ENCODE data around the gene SKA3.
"Not testable (repeated sequence)": the region's sequence is repeated elsewhere in the genome, so short reads cannot be mapped to it uniquely, and the experiment has no call there.

The SKA3 gene

DNA sequence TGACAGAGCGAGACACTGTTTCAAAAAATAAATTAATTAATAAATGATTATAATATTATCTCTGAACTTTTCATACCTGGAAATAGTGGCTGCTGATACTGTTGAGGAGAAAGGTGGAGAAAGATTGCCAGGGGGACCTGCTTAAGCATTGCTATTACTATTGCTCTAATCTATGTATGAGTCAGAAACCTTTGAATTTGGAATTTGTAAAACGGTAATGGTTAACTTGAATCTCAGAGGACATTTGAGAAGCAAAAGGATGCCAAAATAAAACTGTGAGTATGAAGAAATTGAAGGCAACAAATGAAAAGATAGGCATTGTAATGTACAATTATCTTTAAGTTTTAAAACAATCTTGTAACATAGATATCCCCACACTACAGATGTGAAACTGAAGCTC, 5.3 kb upstream of the SKA3 start:
- no peak for DNase-seq (ENCODE audit: low read depth in 1 of 2, low spot score in 1 of 2)
- in situ Hi-C loops (cut with HindIII; ENCODE audit: low pct_unique_long_range_greater_than_20kb, low sequenced_read_pairs), result no loop called here
- no peak for TF ChIP-seq JUND (IDR thresholded peaks at IDR 0.05; ENCODE audit: low read depth)

DNA sequence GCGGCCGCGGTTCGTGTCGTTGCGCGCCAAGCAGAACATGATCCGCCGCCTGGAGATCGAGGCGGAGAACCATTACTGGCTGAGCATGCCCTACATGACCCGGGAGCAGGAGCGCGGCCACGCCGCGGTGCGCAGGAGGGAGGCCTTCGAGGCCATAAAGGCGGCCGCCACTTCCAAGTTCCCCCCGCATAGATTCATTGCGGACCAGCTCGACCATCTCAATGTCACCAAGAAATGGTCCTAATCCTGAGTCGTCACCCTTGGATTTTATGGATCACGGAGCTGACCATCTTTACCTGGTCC, 581 bp upstream of the SKA3 start:
- in situ Hi-C loops (cut with HindIII; ENCODE audit: low pct_unique_long_range_greater_than_20kb, low sequenced_read_pairs), result no loop called here
- no peak for TF ChIP-seq JUND (IDR thresholded peaks at IDR 0.05; ENCODE audit: low read depth)

GRCh38 chr13:21175656-21176214, 617 bp downstream of the SKA3 start:
- TF ChIP-seq JUND (IDR thresholded peaks at IDR 0.05; ENCODE audit: low read depth), result no peak
- in situ Hi-C loops (cut with HindIII; ENCODE audit: low pct_unique_long_range_greater_than_20kb, low sequenced_read_pairs), result no loop called here
- peak in 1 of 2 experiments; percentile 2 for DNase-seq (ENCODE audit: low read depth in 1 of 2, low spot score in 1 of 2)

More for the DNA sequence above, 581 bp upstream of the SKA3 start:
- no peak for DNase-seq (ENCODE audit: low read depth in 1 of 2, low spot score in 1 of 2)

GRCh38 chr13:21173767-21174166, 2.6 kb downstream of the SKA3 start:
- DNase-seq (ENCODE audit: low read depth in 1 of 2, low spot score in 1 of 2); in situ Hi-C loops (cut with HindIII; ENCODE audit: low pct_unique_long_range_greater_than_20kb, low sequenced_read_pairs): not testable (repeated sequence)

GRCh38 chr13:21171420-21171819, 4.9 kb downstream of the SKA3 start:
- TF ChIP-seq JUND (IDR thresholded peaks at IDR 0.05; ENCODE audit: low read depth), result no peak
- in situ Hi-C loops (cut with HindIII; ENCODE audit: low pct_unique_long_range_greater_than_20kb, low sequenced_read_pairs), result no loop called here
- no peak for DNase-seq (ENCODE audit: low read depth in 1 of 2, low spot score in 1 of 2)

GRCh38 chr13:21165606-21166005, 10.7 kb downstream of the SKA3 start:
- DNase-seq (ENCODE audit: low read depth in 1 of 2, low spot score in 1 of 2); in situ Hi-C loops (cut with HindIII; ENCODE audit: low pct_unique_long_range_greater_than_20kb, low sequenced_read_pairs): not testable (repeated sequence)

DNA sequence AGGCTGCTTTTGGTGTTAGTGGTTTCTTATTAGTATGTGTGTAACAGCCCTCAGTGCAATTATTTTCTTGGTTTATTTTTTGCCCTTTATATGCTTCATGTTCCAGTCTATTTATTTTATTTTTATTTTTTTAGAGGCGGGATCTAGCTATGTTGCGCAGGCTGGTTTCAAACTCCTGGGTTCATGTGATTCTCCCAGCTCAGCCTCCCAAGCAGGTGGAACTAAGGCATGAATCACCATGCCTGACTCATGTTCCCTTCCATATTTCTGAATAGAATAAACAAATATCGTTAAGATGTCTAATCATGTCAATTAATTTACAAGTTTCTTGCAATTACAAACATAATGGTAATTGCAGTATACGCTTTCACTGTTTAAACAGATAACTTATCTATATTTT, 11.7 kb downstream of the SKA3 start:
- in situ Hi-C loops (cut with HindIII; ENCODE audit: low pct_unique_long_range_greater_than_20kb, low sequenced_read_pairs), result no loop called here
- TF ChIP-seq JUND (IDR thresholded peaks at IDR 0.05; ENCODE audit: low read depth), result no peak
- no peak for DNase-seq (ENCODE audit: low read depth in 1 of 2, low spot score in 1 of 2)

DNA sequence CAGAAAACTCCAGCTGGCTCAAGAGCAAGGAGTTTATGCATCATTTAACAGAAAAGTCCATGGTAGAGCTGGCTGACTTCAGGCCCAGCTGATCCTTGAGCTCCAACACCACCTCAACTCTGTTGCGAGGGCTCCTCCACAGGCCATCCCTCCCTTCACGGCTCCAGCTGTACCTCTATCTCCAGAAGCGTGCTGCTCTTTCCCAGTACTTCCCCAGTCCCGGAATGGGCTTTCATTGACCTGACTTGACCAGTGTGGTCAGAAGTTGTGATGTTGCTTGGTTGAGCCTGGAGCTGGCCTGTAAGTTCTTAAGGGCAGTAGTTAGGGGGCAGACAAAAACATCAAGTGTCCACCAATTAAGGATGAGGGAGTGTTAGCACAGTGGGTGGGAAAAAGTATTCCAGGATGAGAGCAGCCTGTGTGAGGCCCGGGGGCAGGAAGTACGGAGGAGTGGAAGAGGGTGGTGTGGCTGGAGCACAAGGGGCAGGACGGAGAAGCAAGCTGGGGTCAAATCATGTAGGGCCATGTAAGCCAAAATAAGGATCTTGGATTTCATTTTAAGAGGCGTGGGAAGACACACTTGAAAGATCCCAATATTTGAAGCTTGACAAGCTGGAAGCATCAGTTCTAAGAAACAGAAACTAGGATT, 24.0 kb downstream of the SKA3 start:
- no peak for DNase-seq (ENCODE audit: low read depth in 1 of 2, low spot score in 1 of 2)
- no peak for TF ChIP-seq JUND (IDR thresholded peaks at IDR 0.05; ENCODE audit: low read depth)
- in situ Hi-C loops (cut with HindIII; ENCODE audit: low pct_unique_long_range_greater_than_20kb, low sequenced_read_pairs), result no loop called here

GRCh38 chr13:21150013-21150412, 26.3 kb downstream of the SKA3 start:
- DNase-seq (ENCODE audit: low read depth in 1 of 2, low spot score in 1 of 2), result no peak
- no peak for TF ChIP-seq JUND (IDR thresholded peaks at IDR 0.05; ENCODE audit: low read depth)
- in situ Hi-C loops (cut with HindIII; ENCODE audit: low pct_unique_long_range_greater_than_20kb, low sequenced_read_pairs), result no loop called here

DNA sequence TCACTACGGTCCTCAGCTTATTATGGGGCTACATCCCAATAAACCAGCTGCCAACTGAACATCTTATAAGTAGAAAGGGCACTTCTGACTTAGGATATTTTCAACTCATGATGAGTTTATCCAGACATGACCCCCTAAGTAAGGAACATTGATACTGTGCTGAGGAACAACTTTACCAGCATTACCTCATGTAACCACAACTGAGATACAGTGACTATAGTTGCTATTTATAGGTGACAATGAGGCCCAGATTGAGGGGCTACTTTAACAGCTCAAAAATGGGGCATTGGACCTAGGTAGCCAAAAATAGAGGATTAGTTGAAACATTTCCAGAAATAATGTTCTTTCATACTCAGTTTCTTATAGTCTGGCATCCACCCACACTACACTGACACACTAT, 26.8 kb downstream of the SKA3 start:
- DNase-seq (ENCODE audit: low read depth in 1 of 2, low spot score in 1 of 2), result no peak
- TF ChIP-seq JUND (IDR thresholded peaks at IDR 0.05; ENCODE audit: low read depth), result no peak
- in situ Hi-C loops (cut with HindIII; ENCODE audit: low pct_unique_long_range_greater_than_20kb, low sequenced_read_pairs), result no loop called here

DNA sequence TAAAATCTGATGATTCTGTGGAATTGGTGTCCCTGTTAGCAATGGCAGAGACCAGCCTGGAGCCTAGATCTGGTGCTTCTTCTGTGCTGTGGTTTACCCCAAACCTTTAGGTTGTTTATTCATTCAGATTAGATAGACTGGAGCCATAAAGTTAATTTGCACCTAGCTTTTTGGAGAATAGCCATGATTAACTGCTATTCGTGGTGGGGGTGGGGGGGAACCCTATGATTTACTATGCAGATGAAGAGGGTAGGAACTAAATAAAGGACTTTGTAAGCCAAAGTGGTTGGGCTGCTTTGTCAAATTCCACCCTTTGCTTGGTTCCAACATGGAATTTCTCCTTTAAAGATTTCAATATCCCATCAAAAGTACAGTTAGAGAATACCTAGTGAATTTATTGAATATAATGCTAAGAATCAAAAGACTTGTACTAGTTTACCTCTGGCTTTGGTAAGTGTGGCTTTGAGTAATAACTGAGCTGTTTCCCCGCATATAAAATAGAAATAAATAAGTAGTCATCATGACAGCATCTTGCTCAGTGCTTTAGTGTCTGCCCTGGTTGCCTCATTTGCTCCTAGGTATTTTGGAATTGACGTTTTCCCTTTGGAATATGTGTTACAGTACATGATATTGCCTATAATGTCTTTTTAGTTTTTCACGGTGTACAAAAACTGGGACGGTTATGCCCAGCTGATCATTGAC, 27.6 kb downstream of the SKA3 start:
- TF ChIP-seq JUND (IDR thresholded peaks at IDR 0.05; ENCODE audit: low read depth), result no peak
- DNase-seq (ENCODE audit: low read depth in 1 of 2, low spot score in 1 of 2), result no peak
- in situ Hi-C loops (cut with HindIII; ENCODE audit: low pct_unique_long_range_greater_than_20kb, low sequenced_read_pairs), result no loop called here

DNA sequence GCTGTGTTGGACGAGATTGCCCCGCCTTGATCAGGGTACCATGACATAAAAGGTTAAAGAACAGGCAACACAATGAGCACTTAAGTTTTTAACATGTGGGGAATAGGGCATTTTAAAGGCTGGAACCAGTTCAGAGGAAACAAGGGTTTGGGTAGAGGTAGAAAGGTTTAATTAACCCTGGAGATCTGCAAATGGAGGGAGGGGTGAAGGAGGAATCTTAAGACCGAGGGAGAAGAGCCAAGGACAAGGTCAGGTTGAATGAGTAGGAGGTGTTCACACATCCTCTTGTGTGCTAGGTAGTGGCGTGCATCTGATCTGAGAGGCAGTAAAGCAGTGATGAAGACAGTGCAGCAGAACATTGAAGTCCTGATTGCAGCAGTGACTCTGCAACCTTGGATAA, 28.5 kb downstream of the SKA3 start:
- no peak for DNase-seq (ENCODE audit: low read depth in 1 of 2, low spot score in 1 of 2)
- TF ChIP-seq JUND (IDR thresholded peaks at IDR 0.05; ENCODE audit: low read depth), result no peak
- in situ Hi-C loops (cut with HindIII; ENCODE audit: low pct_unique_long_range_greater_than_20kb, low sequenced_read_pairs), result no loop called here

- no peak for TF ChIP-seq JUND (IDR thresholded peaks at IDR 0.05; ENCODE audit: low read depth)
- in situ Hi-C loops (cut with HindIII; ENCODE audit: low pct_unique_long_range_greater_than_20kb, low sequenced_read_pairs), result no loop called here
- no peak for DNase-seq (ENCODE audit: low read depth in 1 of 2, low spot score in 1 of 2)
These were observed 33.6 kb downstream of the SKA3 start for GRCh38 chr13:21142766-21143165.

DNA sequence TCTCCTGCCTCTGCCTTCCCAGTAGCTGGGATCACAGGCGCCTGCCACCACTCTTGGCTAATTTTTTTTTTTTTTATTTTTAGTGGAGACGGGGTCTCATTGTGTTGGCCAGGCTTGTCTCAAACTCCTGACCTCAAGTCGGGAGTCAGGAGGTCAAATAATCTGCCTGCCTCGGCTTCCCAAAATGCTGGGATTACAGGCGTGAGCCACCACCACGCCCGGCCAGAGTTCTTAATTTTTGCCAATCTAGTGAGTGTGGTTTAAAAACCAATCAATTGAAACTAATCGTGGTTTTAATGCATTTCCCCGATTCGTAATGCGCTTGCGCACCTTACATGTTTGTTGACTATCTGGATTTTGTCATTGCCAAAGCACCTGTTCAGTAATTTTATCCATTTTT, 37.0 kb downstream of the SKA3 start:
- no peak for DNase-seq (ENCODE audit: low read depth in 1 of 2, low spot score in 1 of 2)
- TF ChIP-seq JUND (IDR thresholded peaks at IDR 0.05; ENCODE audit: low read depth), result no peak
- in situ Hi-C loops (cut with HindIII; ENCODE audit: low pct_unique_long_range_greater_than_20kb, low sequenced_read_pairs), result no loop called here

Measured in T47D (cell line).